Esophagus muscularis mucosa (tissue), 4 donors: Measurements from ENCODE around the gene MAD2L1.

Experiments used
- CTCF ChIP-seq, 3 experiments: fragments of 200-600 bp in 2 of 3; fragments of 450-650 bp in 1 of 3; sonication (generic) in 2 of 3; IDR thresholded peaks; one replicate each; pipeline ENCODE4 v1.5.1; 2017 to 2019; ENCODE audit warnings: antibody characterized with exemption in 3 of 3, mild to moderate bottlenecking in 2 of 3, moderate library complexity in 1 of 3
- EP300 ChIP-seq: sonication (generic); formaldehyde crosslinking; IDR thresholded peaks from one replicate; pipeline ENCODE4 v1.6.1; 2017; ENCODE audit warnings: antibody characterized with exemption
- POLR2A ChIP-seq: fragments of 450-650 bp; IDR thresholded peaks from one replicate; pipeline ENCODE4 v1.6.1; 2017; ENCODE audit warnings: antibody characterized with exemption, moderate library complexity, mild to moderate bottlenecking, low read depth
- POLR2AphosphoS5 ChIP-seq, 2 donors: sonication (generic); formaldehyde crosslinking; IDR thresholded peaks; one replicate each; pipeline ENCODE4 v1.6.1; 2017; ENCODE audit warnings: antibody characterized with exemption in 2 of 2

- TF ChIP-seq CTCF (IDR thresholded peaks at IDR 0.05) (no peak), POLR2AphosphoS5 (IDR thresholded peaks at IDR 0.05) (no peak), POLR2A (no peak), EP300 (no peak)
Measured at GRCh38 chr4:120011725-120012124, 54.9 kb downstream of the MAD2L1 start.
